NCI-H1105 (cell line): Measurements from ENCODE around the gene MBNL1.

ENCODE experiments used
- DNase-seq: peaks from one replicate; lab custom pipeline; 2025; lab: John Stamatoyannopoulos, UW

Gene MBNL1

DNA sequence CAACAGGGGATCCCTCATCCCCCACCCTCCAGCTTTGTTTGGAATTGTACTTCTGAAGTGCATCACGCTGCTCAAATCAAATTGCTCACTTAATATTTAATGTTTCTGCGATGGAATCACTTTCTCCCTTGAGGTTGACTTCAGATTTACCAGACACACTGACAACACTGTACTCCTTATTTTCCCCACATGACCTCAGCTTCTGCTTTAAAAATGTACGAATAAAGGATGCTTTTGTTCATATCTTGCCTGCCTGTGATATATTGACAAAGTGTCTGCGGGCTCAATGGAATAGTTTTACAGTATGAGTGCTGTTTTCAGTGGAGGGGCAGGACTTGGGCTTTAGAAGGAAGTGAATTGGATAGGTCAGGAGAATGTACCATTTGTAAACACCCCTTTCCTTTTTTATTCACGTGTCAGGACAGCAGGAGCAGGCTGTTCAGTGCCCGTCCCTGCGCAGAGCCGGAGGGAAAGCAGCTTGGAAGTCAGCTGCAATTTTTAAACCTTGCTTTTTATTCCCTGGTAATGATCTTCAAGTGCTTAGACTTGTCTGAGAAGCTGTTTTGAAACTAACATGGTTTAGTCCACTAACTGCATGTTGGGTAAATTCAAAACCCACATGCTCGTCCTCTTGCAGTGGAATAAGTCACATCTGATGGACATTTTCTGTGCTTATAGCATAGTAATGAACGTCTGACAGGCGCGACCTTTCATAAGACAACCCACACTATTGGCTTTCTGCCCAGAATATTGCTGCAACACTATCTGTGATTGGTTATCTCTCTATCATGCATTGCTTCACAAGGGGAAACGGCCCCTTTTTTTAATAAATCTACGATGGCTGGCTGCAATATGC lies 29.9 kb downstream of the MBNL1 start:
- peak; percentile 92 for DNase-seq

DNA sequence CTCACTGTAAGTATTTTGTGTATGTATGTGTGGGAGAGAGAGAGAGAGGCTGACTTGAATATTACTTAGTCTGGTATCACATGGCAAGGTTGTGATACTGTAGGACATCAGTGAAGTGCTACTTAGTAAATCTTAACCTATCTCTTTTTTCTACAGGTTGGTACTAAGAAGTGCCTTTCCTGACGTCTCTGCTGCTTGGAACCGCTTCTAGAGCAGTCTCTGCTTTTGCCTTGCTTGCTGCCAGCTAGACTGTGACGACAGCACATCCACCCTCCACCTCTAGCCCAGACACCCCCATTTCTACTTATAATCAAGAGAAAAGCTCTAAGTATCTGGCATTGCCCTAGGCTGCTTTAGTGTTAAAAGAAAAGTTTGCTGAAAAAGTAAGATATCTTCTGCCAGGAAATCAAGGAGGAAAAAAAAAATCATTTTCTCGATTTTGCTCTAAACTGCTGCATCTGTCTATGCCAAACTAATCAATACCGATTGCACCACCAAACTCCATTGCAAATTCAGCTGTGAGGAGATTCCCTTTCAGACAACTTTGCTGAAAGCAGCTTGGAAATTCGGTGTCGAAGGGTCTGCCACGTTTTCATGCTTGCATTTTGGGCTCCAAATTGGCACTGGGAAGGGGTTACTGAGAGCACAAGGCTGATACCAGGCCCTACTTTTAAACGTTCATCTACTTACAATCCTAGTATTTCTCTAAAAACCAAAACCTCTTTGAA lies 30.7 kb downstream of the MBNL1 start:
- no peak for DNase-seq

DNA sequence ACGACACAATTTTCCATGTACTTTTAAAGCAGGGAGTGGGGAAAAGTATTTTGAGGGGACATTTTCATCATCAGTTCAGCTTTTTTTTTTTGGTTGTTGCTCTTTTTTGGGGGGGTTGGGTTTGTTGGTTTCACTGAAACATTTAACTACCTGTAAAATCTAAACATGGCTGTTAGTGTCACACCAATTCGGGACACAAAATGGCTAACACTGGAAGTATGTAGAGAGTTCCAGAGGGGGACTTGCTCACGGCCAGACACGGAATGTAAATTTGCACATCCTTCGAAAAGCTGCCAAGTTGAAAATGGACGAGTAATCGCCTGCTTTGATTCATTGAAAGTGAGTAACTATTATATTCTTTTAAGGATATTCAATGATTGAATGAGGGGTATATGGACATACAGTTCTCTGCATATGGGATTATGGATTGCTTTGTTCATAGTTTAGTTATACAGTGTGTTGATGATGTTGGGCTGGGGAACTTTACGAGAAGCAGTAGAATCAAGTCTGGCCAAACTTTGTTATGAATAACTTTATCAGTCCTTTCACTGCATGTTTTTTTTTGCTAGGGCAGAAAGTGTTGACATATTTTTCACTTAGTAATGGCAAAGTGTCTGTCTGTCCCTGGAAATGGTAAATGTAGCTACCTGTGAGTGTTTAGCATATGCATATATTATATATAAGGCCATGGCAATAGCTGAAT lies 31.5 kb downstream of the MBNL1 start:
- no peak for DNase-seq

DNA sequence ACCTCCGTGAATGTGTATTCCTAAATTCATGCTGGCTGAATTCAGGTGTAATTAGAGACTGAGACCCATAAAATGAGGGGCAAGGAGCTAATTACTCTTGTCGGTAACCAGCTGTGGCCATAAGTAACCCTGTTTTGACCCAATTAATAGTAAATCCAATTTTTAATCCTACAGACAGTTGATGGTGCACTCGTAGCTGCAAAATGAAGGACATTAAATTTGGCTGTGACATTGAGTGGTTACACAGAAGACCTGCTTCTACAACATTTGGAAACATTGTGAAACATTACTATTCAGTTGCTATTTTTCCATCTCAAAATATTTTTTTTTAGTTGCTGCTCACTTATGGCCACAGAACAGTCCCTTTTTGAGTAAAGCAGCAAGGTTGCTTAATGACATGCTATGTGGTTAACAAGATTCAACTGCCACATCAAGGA lies 33.0 kb downstream of the MBNL1 start:
- no peak for DNase-seq

DNA sequence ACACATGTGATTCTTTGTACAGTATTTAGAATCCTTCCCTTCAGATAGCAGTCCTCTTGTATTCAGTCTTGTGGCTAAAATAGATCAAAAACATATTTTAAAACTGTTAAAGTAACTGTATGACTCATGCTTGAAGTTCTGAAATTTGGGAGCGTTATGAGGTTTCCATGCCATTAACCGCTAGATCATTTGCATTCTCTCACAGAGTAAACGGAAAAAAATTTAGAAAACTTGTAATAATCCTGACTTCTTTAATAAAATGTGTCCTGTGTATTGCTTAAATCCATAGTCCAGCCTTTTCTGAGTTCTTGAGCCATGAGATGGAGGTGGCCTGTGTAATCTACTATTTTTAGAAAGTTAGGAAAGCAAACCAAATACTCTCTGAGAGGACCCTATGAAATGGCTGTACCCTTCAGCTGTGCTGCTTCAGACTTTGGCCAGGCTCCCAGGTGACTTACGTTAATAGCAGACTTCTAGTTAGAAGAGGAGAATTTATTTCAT lies 33.8 kb downstream of the MBNL1 start:
- peak; percentile 23 for DNase-seq

DNA sequence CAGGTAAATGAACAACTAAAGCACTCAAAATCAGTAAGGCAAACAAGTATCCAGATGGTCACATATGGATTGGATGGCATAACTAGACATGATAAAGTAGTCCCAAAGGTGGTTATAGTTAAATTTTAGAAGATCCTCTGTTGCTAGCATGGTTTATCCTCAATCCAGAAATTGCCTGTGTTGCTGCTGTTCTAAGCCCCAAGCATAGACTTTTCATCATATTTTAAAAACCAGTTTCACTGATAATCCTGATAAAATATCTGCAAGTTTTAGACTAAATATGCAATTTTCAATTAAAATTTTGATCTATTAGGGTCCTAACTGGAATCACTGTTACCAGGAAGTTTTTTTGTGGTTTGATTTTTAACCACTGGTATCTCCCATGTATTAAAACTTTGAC lies 35.4 kb downstream of the MBNL1 start:
- no peak for DNase-seq

DNA sequence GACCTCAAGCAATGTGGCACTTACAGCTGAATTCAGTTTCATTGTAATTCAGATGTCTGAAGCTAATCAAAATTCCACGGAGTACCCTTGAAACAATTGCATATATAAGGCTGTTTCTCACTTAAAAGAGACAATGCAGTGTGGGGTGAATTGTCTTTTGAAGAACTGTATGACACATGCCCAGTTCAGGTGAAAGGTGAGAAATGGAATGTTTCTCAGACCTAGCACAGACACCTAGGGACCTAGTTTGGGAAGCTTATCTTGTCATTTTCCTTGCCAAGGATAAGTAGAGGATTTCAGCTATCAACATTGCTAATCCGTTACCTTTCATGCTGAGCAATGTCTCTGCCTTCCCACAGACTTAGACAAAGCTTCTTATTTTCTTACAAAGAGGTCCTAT lies 36.3 kb downstream of the MBNL1 start:
- DNase-seq = no peak

DNA sequence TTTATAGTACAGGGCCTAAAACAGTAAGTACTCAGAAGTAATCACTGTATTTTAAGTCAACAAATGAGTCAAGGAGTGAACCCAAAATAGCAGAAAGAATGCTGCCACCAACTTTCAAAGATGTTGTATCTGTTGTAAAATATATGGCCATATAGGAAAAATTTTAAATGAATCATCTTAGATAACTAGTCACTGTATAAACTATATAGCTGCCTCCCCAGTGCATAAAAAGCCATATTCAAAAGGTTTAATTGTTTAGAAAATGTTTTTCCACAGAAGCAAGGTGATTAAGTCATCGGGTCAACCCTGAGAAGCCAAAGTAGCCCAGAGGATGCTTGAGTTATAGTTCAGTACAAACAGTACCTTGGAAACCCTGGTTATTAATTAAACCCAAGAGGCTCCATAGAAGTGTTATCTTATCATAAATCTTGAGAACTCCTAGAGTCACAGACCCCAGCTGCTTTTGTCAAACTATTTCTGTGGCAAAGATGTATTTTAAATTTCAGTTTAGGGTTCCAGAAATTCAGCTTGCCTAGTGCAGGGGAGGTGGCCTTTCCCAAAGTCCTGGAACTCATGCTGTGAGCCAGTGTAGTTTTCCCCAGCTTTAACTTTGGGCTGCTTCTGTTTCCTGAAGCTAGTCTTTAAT lies 39.2 kb downstream of the MBNL1 start:
- DNase-seq = no peak

DNA sequence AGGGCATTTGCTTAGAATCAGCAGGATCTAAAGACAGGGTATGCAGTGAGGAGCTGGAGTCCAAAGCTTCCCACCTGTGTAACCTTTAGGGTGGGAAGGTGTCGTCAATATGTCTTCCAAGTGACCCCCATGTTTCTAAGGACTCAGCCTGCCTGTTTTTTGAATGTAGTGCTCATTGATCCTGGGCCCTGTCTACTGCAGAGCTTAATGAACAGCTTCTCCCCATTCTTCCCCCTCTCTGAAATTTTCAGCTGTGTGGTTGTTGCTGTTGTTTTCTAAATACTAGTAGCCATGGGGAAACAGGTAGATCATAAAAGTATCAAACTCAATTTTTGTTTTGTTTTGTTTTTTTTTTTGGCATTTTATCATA lies 39.7 kb downstream of the MBNL1 start:
- DNase-seq = no peak

DNA sequence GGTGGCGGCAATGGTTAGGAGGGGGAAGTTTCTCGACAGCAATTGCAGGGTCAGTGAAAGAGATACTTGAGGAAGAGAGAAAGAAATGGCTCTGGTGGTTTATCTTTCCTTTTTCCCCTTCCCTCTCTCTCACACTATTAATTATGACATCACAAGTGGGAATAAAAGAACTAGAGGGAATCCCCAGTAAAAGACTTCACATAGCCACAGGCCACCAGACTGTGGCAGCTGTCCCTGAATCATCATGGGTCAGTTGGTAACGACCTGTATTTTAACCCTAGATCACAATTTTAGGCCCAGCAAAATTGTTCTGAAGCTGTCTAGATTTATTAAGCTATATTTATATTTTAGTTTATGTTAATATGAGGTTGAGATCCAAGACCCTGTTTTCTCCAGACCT lies 40.3 kb downstream of the MBNL1 start:
- no peak for DNase-seq

DNA sequence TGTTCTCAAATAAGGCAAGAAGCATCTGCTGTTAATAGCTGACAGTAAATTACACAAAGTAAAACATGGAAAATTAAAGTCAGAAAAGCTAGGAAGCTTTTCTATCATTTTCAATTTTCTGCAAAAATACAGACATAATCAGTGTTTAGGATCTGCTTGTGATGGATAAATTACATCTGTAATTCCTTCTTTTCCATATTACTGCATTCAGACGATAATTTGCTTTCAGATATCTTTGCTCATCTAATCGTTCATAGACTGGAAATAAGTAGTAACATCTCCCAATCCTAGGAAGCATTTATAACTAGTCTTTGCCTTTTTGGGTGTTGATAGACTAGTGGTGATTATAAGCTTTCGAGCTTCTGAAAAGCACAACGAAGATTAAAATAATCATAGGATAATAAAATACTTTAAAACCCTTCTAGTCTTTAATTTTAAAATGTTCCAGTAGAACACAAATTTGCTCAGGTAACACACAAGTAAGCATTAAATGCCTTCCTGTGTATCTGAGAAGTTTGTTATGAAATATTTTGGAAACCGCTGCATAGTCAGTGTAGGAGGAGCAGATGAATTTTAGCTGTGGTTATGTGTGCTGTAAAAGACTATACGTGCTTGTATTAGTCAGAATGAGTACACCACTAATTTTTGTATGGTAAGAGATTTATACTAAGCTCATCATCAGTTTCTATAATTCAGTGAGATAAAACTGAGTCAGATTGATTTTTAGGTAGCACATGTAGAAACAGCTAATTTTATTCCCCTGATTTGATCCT lies 41.0 kb downstream of the MBNL1 start:
- no peak for DNase-seq

DNA sequence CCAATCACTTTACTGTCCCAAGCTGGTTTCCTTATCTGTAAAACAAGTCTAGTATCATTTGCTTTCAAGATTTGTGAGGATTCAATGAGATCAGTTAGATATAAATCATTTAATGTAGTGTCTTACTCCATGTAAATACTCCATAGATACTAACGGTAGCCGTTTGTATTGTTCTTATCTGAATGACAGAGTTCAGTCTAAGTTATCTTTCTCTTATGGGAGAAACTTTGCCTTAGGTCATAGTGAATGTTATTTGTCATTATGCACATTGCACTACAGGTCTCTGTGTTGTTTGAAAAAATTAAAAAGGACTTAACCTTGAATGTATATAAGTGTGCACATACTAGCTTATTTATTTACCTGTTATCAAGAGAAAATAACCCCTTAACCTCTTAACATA lies 44.7 kb downstream of the MBNL1 start:
- no peak for DNase-seq

DNA sequence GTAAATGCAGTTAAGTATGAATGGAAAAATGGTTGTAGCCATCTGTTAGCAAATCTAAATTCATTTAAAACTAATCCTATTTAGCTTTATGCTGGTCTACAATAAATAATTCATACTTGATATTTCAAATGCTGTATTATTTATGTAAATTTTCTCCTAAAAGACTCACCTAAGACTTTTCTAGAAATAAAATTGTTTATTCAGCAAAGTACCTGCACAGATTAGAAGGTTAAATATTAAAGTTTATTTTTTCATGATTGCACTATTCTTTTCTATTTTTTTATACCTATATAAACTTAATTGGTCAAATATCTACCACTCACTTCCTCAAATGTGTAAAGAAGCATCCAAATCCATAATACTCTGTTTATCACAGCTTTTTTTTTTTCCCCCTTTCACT lies 45.2 kb downstream of the MBNL1 start:
- DNase-seq = no peak

DNA sequence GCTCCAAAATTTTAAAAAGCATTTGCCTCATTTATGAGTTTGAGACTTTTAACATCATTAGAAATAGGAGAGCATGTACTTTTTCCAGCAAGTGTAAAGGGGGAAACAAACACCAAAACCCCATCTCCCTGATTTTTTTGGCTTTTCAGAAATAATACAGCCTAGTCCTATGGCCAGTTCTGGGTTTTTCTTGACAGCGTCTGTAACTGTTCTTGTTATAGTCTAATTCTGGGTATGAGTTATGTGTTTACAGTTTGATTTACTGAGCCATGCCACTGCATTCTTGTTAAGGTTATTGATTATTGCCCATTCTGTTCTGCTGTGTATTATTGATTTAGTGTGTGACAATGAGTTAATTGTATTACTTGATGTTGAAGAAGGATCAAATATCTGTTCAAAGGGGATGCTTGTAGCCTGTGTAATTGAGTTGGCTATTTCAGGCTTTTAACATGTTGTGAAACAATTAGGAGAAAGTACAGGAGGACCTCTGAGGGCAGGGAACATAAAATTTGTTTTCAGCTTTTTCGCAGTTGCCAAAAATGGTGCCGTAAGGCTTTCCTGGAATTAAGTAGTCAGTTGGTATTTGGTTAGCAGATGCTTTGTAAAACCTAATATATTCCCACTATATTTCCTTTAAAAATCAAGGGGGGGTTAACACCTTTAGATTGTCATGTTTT lies 46.1 kb downstream of the MBNL1 start:
- DNase-seq = no peak

DNA sequence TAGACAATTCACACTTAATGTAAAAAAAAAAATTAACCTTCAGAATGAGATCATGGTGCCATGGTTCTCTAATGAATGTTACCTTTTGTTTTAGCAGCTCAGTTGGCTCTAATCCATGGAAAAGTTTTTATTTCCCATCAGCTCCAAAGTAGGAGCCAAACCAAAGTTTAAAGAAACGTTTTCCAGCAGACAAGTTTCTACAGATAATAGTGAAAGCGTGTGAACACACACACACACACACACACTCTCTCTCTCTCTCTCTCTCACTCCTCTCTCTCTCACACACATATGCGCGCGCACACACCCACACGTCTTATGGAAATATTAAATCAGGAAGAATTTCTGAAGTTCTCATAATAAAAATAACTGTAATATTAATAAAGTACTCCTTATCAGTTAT lies 46.9 kb downstream of the MBNL1 start:
- DNase-seq = no peak

DNA sequence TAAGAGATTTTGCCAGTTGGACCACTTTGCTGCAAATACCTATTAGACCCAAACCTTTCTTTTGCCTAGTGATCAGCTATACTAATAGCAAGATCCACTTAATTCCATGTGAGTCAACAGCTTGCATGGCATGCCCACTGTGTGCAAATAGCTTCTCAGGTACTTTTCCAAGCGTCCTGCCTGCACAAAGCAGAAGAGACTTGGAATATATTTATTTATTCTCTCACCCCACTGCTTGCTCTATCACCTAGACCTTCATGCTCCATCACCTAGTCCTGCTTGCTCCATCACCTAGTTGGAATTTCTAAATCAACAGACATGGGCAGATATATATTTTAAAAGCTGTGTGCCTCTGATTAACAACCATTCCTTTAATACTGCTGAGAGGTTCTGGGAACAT lies 47.6 kb downstream of the MBNL1 start:
- DNase-seq = no peak

DNA sequence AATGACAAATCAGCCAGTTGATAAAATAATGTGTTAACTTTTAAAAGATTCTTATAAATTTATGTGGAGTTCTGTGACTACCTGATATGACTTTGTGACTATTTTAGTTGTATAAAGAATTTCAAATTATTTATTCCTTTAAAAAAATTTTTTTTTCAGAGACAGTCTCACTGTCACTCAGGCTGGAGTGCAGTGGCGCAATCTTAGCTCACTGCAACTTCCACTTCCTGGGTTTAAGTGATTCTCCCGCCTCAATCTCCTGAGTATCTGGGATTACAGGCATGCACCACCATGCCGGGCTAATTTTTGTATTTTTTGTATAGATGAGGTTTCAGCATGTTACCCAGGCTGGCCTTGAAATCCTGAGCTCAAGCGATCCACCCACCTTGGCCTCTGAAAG lies 48.5 kb downstream of the MBNL1 start:
- no peak for DNase-seq

DNA sequence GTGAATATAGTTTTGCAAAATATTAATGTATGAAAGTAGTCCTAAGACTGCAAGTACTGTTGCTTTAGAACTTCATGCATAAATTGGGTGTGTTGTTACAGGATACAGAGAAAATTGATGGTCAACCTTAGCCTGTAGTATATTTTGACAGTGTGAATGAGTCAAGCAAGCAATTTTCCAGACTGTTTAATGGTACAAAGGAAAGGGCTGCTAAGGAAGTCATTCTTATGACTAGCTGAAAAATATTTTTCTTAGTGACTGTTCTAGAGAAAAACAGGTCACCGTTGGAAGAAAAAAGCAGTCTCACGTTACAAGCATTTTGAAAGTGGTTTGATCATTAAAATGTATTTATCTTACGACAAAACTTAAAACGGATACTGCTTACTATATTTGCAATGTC lies 49.2 kb downstream of the MBNL1 start:
- DNase-seq = no peak

DNA sequence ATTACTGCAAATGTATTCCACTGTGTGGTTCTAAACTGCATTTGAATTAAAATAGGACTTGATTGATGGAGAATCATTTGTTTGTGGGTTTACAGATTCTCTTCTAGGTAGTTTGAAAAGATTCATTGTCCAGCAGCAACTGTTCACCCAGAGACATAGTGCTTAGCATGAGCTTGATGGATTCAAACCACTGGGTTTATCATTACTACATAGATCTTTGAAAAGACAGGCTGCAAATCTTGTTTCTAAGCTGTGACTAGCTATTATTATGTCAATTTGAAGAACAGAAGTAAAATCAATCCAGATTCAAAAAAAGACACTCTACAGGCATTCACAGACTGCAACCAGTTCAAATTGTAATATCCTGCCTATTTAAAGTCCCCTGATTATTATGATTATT lies 49.8 kb downstream of the MBNL1 start:
- DNase-seq = no peak

DNA sequence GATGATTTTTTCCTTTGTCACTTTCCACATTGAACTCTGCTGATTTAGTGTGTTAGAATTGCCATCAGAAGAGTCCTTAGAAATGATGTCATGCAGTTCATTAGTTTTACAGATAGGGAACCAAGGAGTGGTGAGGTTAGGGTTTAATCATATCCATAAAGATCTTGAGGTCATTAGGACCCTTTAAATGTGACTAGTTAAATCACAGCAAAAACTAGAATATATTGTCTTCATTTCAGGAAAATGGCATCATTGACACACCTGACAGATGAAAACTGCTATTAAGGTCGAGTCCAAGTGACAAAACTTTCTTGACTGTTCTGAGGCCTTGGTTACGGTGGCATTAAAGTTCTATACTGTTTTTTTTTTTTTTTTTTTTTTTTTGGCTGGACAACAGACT lies 50.5 kb downstream of the MBNL1 start:
- no peak for DNase-seq
